ENCODE data around the gene GTF2IRD1. TPM values are rescaled to one million over a fixed set of nuclear protein-coding genes. Genes with fewer than 3 reads are reported as not detected.

The GTF2IRD1 gene
- total and polyA plus RNA-seq, 2 of the 13 experiments (the other 11 are each of a cell fraction or from before 2014, with no cell fraction given): 16.5 to 26.7 TPM

DNA sequence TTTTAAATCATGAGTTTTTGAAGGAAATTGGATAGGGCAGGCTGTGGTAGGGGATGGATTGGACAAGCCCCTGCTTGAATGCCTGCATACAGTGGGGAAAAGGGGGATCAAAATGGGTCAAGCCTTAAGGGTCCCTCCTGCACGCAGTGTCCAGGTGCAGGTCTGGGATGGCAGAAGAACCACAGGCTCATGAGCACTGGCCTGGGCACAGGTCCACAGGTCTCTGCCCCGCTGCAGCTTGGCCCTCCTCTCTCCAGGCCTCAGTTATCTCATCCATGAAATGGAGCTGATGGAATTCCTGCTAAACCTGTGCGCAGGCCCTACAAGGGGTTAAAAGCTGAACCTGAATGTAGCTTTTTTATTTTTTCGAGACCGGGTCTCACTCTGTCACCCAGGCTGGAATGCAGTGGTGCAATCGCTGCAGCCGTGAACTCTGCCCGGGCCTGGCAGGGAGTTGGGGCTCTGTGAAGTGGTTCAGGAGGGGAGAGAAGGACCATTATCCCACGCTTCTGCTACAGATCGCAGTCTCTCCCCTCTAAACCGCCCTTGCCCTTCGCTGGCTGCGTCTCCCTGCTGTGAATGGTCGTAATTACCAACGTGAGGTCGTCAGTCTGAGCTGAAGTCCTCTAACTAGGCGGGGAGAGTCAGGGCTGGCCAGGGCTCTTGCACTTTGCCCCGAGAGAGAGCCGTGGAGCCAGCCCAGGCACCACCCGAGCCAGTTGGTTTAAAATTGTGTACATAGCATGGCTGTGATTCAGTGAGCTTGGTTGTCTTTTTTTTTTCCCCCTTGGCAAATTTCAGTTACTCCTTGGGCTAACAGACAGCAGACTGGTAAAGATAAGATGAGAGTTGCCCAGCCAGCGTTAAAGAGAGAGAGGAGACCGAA lies 126.3 kb downstream of the GTF2IRD1 start (continued):
- TF ChIP-seq, protein P1, sequence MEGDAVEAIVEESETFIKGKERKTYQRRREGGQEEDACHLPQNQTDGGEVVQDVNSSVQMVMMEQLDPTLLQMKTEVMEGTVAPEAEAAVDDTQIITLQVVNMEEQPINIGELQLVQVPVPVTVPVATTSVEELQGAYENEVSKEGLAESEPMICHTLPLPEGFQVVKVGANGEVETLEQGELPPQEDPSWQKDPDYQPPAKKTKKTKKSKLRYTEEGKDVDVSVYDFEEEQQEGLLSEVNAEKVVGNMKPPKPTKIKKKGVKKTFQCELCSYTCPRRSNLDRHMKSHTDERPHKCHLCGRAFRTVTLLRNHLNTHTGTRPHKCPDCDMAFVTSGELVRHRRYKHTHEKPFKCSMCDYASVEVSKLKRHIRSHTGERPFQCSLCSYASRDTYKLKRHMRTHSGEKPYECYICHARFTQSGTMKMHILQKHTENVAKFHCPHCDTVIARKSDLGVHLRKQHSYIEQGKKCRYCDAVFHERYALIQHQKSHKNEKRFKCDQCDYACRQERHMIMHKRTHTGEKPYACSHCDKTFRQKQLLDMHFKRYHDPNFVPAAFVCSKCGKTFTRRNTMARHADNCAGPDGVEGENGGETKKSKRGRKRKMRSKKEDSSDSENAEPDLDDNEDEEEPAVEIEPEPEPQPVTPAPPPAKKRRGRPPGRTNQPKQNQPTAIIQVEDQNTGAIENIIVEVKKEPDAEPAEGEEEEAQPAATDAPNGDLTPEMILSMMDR (CRISPR knock-in tag; IDR thresholded peaks at IDR 0.05): 0 out of 2 replicates have a peak, but pooled peaks have one; percentile 1
- TF ChIP-seq, protein P2, sequence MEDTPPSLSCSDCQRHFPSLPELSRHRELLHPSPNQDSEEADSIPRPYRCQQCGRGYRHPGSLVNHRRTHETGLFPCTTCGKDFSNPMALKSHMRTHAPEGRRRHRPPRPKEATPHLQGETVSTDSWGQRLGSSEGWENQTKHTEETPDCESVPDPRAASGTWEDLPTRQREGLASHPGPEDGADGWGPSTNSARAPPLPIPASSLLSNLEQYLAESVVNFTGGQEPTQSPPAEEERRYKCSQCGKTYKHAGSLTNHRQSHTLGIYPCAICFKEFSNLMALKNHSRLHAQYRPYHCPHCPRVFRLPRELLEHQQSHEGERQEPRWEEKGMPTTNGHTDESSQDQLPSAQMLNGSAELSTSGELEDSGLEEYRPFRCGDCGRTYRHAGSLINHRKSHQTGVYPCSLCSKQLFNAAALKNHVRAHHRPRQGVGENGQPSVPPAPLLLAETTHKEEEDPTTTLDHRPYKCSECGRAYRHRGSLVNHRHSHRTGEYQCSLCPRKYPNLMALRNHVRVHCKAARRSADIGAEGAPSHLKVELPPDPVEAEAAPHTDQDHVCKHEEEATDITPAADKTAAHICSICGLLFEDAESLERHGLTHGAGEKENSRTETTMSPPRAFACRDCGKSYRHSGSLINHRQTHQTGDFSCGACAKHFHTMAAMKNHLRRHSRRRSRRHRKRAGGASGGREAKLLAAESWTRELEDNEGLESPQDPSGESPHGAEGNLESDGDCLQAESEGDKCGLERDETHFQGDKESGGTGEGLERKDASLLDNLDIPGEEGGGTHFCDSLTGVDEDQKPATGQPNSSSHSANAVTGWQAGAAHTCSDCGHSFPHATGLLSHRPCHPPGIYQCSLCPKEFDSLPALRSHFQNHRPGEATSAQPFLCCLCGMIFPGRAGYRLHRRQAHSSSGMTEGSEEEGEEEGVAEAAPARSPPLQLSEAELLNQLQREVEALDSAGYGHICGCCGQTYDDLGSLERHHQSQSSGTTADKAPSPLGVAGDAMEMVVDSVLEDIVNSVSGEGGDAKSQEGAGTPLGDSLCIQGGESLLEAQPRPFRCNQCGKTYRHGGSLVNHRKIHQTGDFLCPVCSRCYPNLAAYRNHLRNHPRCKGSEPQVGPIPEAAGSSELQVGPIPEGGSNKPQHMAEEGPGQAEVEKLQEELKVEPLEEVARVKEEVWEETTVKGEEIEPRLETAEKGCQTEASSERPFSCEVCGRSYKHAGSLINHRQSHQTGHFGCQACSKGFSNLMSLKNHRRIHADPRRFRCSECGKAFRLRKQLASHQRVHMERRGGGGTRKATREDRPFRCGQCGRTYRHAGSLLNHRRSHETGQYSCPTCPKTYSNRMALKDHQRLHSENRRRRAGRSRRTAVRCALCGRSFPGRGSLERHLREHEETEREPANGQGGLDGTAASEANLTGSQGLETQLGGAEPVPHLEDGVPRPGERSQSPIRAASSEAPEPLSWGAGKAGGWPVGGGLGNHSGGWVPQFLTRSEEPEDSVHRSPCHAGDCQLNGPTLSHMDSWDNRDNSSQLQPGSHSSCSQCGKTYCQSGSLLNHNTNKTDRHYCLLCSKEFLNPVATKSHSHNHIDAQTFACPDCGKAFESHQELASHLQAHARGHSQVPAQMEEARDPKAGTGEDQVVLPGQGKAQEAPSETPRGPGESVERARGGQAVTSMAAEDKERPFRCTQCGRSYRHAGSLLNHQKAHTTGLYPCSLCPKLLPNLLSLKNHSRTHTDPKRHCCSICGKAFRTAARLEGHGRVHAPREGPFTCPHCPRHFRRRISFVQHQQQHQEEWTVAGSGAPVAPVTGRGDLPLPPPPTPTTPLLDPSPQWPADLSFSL (CRISPR knock-in tag; IDR thresholded peaks at IDR 0.05): no peak
- TF ChIP-seq ZSCAN21 (CRISPR knock-in tag; IDR thresholded peaks at IDR 0.05; ENCODE audit: borderline replicate concordance) (peak; percentile 94), AHR (CRISPR knock-in tag; IDR thresholded peaks at IDR 0.05) (0 out of 2 replicates have a peak, but pooled peaks have one; percentile 52), KLF12 (CRISPR knock-in tag; IDR thresholded peaks at IDR 0.05; ENCODE audit: borderline replicate concordance) (peak; percentile 72; the same call in 1 of the 2 replicates), KDM5A (IDR thresholded peaks at IDR 0.05; ENCODE audit: borderline replicate concordance, low read length) (no peak), ZSCAN25 (CRISPR knock-in tag; IDR thresholded peaks at IDR 0.05) (0 out of 2 replicates have a peak, but pooled peaks have one; percentile 32), TEAD3 (CRISPR knock-in tag; optimal IDR thresholded peaks at IDR 0.05; ENCODE audit: borderline replicate concordance) (peak; percentile 98)
- TF ChIP-seq, protein P3, sequence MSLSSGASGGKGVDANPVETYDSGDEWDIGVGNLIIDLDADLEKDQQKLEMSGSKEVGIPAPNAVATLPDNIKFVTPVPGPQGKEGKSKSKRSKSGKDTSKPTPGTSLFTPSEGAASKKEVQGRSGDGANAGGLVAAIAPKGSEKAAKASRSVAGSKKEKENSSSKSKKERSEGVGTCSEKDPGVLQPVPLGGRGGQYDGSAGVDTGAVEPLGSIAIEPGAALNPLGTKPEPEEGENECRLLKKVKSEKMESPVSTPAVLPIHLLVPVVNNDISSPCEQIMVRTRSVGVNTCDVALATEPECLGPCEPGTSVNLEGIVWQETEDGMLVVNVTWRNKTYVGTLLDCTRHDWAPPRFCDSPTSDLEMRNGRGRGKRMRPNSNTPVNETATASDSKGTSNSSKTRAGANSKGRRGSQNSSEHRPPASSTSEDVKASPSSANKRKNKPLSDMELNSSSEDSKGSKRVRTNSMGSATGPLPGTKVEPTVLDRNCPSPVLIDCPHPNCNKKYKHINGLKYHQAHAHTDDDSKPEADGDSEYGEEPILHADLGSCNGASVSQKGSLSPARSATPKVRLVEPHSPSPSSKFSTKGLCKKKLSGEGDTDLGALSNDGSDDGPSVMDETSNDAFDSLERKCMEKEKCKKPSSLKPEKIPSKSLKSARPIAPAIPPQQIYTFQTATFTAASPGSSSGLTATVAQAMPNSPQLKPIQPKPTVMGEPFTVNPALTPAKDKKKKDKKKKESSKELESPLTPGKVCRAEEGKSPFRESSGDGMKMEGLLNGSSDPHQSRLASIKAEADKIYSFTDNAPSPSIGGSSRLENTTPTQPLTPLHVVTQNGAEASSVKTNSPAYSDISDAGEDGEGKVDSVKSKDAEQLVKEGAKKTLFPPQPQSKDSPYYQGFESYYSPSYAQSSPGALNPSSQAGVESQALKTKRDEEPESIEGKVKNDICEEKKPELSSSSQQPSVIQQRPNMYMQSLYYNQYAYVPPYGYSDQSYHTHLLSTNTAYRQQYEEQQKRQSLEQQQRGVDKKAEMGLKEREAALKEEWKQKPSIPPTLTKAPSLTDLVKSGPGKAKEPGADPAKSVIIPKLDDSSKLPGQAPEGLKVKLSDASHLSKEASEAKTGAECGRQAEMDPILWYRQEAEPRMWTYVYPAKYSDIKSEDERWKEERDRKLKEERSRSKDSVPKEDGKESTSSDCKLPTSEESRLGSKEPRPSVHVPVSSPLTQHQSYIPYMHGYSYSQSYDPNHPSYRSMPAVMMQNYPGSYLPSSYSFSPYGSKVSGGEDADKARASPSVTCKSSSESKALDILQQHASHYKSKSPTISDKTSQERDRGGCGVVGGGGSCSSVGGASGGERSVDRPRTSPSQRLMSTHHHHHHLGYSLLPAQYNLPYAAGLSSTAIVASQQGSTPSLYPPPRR (CRISPR knock-in tag; IDR thresholded peaks at IDR 0.05; ENCODE audit: borderline replicate concordance): peak; percentile 87
- TF ChIP-seq, protein P4, sequence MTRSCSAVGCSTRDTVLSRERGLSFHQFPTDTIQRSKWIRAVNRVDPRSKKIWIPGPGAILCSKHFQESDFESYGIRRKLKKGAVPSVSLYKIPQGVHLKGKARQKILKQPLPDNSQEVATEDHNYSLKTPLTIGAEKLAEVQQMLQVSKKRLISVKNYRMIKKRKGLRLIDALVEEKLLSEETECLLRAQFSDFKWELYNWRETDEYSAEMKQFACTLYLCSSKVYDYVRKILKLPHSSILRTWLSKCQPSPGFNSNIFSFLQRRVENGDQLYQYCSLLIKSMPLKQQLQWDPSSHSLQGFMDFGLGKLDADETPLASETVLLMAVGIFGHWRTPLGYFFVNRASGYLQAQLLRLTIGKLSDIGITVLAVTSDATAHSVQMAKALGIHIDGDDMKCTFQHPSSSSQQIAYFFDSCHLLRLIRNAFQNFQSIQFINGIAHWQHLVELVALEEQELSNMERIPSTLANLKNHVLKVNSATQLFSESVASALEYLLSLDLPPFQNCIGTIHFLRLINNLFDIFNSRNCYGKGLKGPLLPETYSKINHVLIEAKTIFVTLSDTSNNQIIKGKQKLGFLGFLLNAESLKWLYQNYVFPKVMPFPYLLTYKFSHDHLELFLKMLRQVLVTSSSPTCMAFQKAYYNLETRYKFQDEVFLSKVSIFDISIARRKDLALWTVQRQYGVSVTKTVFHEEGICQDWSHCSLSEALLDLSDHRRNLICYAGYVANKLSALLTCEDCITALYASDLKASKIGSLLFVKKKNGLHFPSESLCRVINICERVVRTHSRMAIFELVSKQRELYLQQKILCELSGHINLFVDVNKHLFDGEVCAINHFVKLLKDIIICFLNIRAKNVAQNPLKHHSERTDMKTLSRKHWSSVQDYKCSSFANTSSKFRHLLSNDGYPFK (CRISPR knock-in tag; IDR thresholded peaks at IDR 0.05; ENCODE audit: borderline replicate concordance): peak; percentile 70; the same call in 1 of the 2 replicates
